GM21576 (cell line): ENCODE data around the gene PHOSPHO2.
"Not testable (repeated sequence)": the region's sequence is repeated elsewhere in the genome, so short reads cannot be mapped to it uniquely, and the experiment has no call there.

Experiments
- ATAC-seq: cut with Tn5 transposase; IDR thresholded peaks from one replicate; pipeline ENCODE4 v1.9.1; 2021; ENCODE audit warnings: mild to moderate bottlenecking, moderate library complexity; ENCODE audit not compliant: unreplicated experiment

PHOSPHO2 gene

DNA sequence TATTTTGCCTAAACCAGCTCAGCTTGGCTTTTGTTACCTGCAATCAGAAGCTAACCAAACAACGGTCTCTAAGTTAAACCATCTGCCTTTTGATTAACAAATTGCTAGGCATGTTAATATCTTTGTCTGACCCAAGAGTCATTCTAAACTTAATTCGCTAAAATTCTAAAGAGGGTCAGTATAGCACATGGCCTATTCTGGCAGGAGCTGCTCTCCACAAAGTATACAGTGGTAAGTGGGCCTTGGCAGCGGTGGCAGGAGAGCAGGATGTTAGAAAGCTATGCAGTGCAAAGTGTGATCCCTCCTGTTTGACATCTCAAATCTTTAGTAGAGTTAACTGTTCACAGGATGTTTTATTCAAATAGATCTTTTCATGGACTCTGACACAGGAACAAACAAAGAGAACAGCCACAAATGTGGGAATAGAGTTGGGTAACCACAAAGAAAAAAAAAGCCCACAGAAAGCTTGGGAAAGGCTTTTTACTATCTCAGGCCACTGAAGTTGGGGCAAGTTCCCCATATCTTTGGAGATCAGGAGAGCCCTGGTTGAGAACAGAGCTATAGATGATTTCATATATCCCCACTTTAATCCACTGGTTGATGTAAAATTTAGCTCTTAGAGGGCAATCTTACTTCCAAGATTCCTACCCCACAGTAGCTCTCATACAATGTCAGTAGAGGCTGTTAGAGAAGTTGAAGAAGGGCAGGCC, 10.7 kb upstream of the PHOSPHO2 start:
- no peak for ATAC-seq

DNA sequence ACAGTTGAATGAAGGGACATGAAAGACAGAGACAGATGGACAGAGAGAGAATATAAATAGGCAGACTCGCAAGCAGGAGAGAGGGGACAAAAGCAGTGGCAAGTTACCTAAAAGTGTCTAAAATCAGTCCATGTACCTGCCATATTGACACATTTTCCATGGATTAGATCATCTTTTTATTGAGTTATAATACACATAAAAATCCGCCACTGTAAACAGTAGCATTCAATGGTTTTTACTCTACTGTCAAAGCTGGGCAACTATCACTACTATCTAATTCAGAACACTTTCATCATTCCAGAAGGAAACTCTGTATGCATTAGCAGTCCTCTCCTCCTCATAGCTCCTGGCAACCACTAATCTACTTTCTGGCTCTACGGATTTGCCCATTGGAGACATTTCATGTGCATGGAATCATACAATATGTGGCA, 10.1 kb upstream of the PHOSPHO2 start:
- no peak for ATAC-seq

DNA sequence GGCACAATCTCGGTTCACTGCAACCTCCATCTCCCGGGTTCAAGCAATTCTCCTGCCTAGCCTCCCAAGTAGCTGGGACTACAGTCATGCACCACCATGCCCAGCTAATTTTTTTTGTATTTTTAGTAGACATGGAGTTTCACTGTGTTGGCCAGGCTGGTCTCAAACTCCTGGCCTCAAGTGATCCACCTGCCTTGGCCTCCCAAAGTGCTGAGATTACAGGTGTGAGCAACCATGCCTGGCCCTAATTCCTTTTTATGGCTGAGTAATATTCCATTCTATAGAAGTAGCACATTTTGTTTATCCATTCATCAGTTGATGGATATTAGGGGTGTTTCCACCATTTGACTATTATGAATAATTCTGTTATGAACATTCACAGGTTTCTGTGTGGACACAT, 9.6 kb upstream of the PHOSPHO2 start:
- not testable (repeated sequence) for ATAC-seq

DNA sequence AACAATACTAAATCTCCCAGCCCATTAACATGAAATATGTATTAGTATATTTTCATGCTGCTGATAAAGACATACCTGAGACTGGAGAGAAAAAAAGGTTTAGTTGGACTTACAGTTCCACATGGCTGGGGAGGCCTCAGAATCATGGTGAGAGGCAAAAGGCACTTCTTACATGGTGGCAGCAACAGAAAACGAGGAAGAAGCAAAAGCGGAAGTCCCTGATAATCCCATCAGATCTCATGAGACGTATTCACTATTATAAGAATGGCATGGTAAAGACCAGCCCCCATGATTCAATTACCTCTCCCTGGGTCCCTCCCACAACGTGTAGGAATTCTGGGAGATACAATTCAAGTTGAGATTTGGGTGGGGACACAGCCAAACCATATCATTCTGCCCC, 7.4 kb upstream of the PHOSPHO2 start:
- ATAC-seq: not testable (repeated sequence)

DNA sequence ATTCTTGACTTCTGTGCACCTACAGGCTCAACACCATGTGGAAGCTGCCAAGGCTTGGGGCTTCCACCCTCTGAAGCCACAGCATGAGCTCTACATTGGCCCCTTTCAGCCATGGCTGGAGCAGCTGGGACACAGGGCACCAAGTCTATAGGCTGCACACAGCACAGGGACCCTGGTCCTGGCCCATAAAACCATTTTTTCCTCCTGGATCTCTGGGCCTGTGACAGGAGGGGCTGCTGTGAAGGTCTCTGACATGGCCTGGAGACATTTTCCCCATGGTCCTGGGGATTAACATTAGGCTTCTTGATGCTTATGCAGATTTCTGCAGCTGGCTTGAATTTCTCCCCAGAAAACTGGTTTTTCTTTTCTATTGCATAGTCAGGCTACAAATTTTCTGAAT, 6.3 kb upstream of the PHOSPHO2 start:
- ATAC-seq: not testable (repeated sequence)

DNA sequence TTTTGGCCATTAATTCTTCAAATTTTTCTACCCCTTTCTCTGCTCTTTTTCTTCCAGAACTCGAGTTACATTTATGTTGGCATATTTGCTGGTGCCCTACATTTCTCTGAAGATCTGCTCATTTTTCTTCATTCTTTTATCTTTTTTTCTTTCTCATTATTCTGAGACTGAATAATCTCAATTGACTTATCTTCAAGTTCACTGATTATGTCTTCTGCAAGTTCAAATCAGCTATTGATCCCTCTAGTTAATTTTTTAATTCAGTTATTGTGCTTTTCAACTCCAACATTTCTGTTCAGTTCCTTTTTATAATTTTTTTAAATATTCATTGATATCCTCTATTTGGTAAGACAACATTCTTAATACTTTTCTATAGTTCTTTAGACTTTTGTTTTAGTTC, 3.3 kb upstream of the PHOSPHO2 start:
- no peak for ATAC-seq

DNA sequence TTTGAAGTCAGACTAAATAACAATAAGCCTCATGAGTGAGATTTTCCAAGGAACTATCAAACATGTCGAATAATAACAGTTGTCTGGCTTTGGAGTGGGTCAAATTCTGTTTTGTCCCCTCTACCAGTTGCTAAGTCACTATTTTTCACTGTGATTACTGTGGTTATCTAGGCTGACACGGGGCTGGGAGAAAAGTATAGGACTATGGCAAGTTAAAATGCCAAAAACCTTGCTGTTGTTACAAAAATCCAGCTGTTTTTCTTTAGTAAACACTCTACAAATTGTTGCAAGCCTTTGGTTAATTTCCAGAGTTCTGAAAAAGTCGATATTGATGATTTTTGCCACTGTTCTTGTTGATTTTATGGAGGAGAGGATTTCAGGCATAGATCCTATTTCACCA, 1.6 kb upstream of the PHOSPHO2 start:
- no peak for ATAC-seq

DNA sequence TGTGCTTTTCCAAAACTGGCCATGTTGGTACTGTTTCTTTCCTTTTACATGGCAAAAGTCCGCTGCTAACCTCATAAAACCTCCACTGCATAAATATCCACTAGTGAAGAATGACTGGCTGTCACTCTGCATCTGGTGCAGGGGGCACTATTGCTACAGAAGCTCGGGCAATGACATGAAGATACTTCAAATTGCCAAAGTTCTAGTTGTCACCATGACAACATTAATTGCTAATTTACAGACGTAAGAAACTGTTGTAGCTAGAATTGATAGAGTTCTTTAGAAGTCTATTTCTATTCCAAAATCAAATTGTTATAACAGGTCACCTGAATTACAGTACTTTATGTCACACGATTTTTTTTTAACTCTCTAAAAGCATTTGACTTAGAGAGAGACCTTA, 909 bp upstream of the PHOSPHO2 start:
- ATAC-seq: no peak

DNA sequence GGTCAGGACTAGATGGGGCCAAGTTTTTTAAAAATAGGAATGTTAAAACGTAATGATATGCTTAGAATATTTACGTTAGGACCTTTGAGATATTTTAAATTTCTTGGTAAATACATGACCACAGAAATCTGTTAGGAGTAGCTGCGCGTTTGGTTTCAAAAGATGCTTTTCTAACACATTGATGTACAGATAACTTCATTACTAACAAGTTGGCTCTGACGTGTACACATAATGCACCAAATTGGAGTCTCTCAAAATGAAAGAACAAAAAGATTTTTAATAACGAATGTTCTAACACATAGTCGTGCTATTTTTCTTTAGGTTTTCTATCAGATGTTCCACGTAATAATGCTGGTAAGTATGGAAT, 608 bp downstream of the PHOSPHO2 start:
- ATAC-seq: no peak

DNA sequence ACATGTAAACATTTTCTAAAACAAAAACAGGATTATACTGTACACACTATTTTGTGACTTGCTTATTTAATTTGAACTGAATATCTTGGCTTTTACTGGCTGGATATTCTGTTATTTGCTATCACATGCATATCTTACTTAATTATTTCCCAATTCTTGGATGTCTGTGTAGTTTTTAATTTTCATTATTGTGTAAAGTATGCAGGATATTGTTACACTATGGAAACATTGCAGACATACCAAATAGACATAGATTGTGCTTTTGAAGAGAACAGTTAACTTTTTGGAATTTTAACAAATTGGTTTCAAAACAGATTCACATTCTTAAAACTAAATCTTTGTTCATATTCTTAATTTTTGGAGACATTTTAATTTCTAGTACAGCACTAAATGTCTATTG, 2.1 kb downstream of the PHOSPHO2 start:
- no peak for ATAC-seq

DNA sequence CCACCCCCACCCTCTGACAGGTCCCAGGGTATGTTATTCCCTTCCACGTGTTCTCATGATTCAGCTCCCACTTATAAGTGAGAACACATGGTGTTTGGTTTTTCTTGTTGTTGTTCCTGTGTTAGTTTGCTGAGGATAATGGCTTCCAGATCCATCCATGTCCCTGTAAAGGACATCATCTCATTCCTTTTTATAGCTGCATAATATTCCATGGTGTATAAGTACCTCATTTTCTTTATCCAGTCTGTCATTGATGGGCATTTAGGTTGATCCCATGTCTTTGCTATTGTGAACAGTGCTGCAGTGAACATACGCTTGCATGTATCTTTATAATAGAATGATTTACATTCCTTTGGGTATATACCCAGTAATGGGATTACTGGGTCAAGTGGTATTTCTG, 4.9 kb downstream of the PHOSPHO2 start:
- not testable (repeated sequence) for ATAC-seq

DNA sequence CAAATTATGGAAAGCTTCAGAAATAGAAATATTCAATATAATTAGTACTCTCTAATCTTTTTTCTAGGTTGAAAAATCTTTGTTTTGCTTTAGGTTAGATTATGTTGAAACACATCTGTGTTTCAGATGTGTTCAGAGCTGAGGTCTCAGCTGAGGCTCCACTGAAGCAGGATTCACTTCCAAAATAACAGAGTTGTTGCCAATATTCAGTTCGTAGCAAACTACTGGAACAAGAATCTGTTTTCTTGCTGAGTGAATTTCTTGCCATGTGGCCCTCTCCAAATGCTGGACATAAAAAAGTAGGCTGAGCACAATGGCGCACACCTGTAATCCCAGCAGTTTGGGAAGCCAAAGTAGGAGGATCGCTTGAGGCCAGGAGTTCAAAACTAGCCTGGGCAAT, 8.7 kb downstream of the PHOSPHO2 start:
- no peak for ATAC-seq

DNA sequence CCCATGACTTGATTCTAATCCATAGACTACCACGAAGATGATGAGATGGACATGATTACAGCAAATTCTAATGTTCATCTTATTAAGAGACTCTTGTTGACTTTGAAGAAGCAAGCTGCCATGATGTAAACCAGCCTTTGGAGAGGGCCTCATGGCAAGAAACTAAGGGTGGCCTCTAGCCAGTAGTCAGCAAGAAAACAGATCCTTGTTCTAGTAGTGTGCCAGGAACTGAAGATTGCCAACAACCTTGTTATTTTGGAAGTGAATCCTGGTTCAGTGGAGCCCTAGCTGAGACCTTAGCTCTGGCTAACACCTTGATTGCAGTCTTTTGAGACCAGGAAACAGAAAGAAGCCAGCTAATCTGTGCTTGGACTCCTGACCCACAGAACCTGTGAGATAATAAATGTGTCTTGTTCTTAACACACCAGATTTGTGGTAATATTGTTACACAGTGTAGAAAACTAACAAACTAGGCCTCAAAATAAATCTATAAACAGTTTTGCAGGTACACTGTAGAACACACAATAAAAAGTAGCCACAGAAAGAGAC, 10.0 kb downstream of the PHOSPHO2 start:
- no peak for ATAC-seq

DNA sequence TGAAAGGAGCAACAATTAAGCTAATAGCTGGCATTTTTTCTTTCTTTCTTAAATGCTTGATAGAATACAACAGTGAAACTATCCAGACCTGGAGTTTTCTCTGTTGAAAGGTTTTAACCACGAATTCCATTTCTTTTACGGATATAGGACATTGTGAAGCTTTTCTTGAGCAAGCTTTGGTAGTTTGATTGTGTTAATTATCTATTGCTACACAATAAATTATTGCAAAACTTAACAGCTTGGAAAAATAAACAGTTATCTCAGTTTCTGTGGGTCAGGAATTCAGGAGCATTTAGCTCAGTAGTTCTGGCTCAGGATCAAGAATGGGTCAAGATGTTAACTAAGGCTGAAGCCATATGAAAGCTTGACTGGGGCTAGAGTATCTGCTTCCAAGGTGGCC, 11.7 kb downstream of the PHOSPHO2 start:
- no peak for ATAC-seq

DNA sequence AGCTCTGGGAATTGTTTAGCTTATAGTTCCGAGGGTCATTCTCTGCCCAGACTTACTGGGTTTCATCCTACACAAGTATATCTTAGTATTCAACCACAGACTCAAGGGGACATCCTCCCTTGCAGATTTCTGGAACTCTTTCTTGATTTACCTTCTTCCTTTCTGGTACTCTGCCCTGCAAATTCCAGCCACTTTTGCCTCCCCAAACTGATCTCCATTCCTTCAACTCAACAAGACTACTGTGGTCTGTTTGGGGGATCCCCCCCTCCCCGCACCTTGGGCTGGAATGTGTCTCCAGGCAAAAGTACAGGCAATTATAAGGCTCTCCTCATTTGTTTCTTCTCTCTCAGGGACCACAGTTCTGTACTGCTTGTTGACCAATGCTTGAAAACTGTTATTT, 13.4 kb downstream of the PHOSPHO2 start:
- ATAC-seq: no peak

DNA sequence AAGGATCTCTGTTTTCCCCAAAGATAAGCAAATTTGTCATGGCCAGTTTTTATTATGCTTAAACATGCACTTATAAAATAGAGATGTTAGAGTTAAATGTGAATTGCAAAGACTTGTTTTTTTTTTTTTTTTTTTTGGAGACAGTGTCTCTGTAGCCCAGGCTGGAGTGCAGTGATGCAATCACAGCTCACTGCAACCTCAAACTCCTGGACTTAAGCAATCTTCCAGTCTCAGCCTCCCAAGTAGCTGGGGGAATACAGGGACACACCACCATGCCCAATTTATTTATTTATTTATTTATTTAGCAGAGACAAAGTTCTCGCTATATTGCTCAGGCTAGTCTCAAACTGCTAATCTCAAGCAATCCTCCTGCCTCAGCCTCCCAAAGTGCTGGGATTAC, 15.1 kb downstream of the PHOSPHO2 start:
- ATAC-seq: no peak

DNA sequence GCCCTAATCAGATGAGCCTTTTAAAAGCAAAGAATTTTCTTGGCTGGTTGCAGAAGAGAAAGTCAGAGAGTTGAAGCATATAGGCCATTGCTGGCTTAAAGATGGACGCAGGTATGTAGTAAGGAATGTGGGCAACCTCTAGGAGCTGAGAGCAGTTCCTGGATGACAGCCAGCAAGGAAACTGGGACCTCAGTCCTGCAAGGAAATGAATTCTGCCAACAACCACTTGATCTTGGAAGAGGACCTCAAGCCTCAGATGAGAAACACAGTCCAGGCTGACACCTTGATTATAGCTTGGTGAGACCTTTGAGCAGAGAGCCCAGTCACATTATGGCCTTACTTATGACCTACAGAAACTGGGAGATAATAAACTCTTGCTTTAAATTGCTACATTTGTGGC, 15.7 kb downstream of the PHOSPHO2 start:
- ATAC-seq: no peak

DNA sequence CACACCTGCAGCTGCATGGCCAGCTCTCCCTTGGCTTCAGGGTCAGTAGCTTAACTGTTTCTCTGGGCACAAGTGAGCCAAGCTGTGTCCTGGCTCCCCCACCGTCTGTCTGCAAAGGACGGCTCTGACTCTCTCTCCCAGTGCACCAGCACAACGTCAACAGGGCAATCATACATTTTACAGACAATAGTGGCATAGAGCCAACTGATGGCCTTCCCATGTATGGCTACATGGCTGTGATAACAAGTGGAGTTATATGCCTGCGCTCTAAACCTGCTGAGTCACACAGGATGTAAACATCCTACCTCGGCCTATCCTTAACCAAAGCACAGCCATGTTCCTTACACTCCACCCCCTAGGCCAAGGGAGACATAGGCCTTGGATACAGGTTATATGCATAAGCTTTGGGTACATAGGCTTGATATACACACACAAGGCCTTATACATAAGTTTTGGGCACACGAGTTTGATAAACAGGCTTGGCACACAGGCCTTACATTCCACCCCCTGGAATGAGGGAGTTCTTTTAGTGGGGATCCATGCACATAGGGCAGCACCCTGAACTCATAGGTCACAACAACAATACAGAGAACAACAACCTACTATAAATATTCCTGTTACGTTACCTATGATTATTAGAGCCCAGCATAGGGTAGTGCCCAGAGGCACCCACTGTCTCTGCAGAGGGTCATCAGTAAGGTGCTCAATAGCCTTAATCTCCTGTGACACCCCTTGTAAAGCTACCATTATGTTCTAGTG, 17.7 kb downstream of the PHOSPHO2 start:
- ATAC-seq: no peak

DNA sequence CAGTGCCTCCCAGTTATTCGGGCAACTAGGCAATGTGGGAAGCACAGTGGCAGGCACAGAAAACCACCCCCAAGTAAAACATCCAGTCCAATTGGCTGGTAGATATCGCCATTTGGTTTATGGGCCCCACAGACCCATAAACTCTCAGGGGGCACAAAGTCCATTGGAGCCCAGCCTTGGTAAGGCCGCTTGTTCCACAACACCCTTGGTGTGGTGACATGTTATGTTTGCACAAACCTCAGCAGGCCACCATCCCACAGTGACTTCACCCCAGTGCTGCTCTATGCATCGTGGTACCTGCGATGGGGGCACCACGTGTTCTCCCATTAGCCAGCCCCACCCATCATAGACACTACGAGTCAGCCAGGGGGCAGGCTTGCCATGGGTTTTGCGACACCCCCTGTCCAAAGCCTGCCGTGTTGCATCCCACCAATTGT, 18.5 kb downstream of the PHOSPHO2 start:
- no peak for ATAC-seq

DNA sequence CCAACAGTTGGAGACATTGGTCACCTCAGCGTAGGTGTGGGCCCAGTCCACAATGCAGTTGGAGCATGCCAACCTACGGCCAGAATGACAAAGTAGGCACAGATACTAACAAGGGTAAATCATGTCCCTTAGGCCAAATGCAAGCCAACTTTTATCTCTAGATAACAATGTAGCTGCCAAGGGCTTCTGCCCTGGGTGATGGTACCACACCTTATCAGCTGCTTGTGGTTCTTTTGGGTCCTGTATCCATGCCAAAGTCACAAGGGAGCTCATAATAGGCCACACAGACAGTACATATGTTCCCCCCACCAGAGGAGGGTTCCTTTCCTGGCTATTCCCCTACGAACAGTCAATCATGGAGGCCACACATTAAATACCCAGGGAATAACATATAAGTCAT, 19.1 kb downstream of the PHOSPHO2 start:
- ATAC-seq: no peak

DNA sequence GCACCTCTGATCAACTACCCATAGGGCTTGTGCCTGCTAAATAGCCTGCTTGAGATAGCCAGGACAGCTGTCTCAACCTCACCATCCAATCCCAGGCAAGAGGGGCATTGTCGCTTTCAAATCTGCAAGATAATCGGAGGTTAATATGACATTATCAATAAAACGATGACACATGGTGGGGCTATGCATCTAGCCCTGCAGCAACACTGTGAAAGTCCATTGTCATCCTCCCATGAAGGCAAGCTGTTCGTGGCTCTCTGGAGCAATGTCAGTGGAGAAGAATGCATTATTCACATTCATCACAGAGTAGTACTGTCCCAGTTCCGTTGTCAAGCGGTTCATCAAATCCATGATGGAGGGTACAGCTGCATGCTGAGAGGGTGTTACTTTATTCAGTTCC, 20.4 kb downstream of the PHOSPHO2 start:
- no peak for ATAC-seq
